ENCODE measurements around the gene ZDHHC6. TPM values are rescaled to one million over a fixed set of nuclear protein-coding genes. Genes with fewer than 3 reads are reported as not detected.
"Not testable (repeated sequence)": the region's sequence is repeated elsewhere in the genome, so short reads cannot be mapped to it uniquely, and the experiment has no call there.

Gene ZDHHC6, protein sequence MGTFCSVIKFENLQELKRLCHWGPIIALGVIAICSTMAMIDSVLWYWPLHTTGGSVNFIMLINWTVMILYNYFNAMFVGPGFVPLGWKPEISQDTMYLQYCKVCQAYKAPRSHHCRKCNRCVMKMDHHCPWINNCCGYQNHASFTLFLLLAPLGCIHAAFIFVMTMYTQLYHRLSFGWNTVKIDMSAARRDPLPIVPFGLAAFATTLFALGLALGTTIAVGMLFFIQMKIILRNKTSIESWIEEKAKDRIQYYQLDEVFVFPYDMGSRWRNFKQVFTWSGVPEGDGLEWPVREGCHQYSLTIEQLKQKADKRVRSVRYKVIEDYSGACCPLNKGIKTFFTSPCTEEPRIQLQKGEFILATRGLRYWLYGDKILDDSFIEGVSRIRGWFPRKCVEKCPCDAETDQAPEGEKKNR
- polyA plus RNA-seq (ENCODE audit: insufficient read length in 4 of 4) = 10 to 100 TPM; 53.6 to 86.5 (median 72.0) TPM

DNA sequence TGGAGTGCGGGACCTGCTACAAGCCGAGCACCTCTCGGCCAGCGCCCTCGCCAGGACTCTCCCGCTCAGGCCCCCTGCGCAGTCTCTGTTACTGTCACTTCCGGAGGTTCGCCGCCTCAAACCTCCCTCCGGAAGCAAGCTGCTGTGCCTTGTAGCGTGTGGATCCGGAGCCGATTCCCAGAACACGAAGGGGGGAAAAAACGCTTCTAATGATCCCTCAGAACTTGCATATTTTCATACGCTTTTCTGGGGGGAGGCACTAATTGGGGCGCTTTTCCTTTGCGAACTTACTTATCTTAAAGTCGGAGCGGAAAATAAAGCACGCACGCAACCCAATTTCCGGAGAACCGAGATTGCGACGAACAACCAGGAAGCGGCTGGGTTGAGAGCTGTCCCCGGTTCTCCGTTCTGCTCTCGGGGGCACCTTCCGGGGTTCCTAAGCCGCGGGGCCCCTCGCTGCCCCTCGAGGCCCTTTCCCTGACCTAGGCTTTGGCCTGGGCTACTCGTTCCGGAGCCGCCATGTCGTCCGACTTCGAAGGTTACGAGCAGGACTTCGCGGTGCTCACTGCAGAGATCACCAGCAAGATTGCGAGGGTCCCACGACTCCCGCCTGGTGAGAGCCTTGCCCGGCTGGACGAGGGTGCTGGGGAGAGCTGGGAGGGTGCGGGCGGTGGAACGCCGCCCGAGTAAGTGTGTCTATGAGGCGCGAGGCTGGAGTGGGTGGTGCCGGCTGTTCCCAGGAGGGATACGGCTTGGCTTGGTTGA is at the start of gene ZDHHC6, which contains the start of gene VTI1A:
Gene ZDHHC6 (minus strand): TSS at position 60 of the 765 bp plus-strand sequence. CDS start 1,478 bp downstream, outside the sequence.
Gene VTI1A (plus strand): TSS at position 361 of the 765 bp plus-strand sequence. CDS start 159 bp downstream, at position 520.
- peak; percentile 77 to 95 (median 78) for DNase-seq (ENCODE audit: low read depth in 4 of 4, low spot score in 2 of 4)

DNA sequence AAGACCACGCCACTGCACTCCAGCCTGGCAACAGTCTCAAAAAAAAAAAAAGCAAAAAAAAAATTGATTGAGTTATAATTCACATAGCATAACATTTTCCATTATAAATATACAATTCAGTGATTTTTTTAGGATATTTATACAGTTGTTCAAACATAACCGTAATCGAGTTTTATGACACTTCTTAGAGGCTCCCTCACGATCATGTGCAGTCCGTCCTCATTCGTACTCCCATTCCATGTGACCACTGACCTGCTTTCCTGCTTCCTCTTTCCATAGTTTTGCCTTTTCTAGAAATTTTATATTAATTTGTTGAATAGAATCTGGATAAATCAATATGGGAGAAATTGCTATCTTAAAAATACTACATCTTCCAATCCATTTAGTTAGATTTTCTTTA is 46.0 kb upstream of the ZDHHC6 start:
- no peak for DNase-seq (ENCODE audit: low read depth in 4 of 4, low spot score in 2 of 4)

- DNase-seq (ENCODE audit: low read depth in 4 of 4, low spot score in 2 of 4) = no peak
Measured at GRCh38 chr10:112491144-112491543, 44.4 kb upstream of the ZDHHC6 start.

- no peak for DNase-seq (ENCODE audit: low read depth in 4 of 4, low spot score in 2 of 4)
Measured at GRCh38 chr10:112490545-112490944, 43.8 kb upstream of the ZDHHC6 start.

DNA sequence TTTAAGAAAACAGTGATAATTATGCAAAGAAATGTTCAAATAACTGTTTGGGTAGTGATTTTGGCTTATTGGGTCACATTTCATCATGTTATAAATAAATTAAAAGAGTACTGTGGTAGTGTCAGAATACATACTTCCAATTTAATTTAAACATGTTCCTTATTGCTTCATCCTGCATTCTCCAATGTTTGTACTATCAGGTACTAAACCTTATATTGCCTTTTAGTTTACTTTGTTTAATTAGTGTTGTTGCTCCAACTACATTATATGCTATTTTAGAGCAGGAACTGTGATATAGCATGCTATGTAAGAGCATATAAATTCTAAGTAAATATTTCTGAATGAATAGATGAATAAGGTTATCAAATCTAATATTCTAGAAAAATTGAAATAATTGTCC is 41.2 kb upstream of the ZDHHC6 start:
- no peak for DNase-seq (ENCODE audit: low read depth in 4 of 4, low spot score in 2 of 4)

DNA sequence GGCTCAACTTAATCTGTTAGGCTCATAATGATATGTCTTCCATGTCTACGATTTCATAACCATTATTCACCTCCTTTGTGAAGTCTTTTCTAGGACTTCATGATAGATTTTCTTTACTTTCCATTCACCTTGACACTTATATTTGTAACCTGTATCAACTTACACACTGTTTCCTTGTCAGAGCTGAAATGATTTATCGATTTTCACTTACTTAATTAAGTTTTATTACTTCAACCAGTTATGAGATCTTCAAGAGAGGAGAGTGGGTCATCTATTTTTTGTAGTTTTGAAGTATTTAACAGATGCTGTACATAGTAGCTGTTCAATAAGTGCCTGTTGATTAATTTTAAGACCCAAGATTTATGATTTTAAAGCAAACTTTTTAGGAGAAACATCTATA is 37.7 kb upstream of the ZDHHC6 start:
- DNase-seq (ENCODE audit: low read depth in 4 of 4, low spot score in 2 of 4) = no peak

- DNase-seq (ENCODE audit: low read depth in 4 of 4, low spot score in 2 of 4) = no peak
Measured at GRCh38 chr10:112481602-112482001, 34.9 kb upstream of the ZDHHC6 start.

GRCh38 chr10:112475575-112476218 is 29.0 kb upstream of the ZDHHC6 start:
- no peak for DNase-seq (ENCODE audit: low read depth in 4 of 4, low spot score in 2 of 4)

- peak in 2 of 4 donors; percentile 11 to 16 for DNase-seq (ENCODE audit: low read depth in 4 of 4, low spot score in 2 of 4)
Measured at GRCh38 chr10:112471878-112472487, 25.3 kb upstream of the ZDHHC6 start.

- DNase-seq (ENCODE audit: low read depth in 4 of 4, low spot score in 2 of 4) = no peak
Measured at GRCh38 chr10:112467541-112468075, 20.9 kb upstream of the ZDHHC6 start.

- no peak for DNase-seq (ENCODE audit: low read depth in 4 of 4, low spot score in 2 of 4)
Measured at GRCh38 chr10:112466802-112467201, 20.1 kb upstream of the ZDHHC6 start.

DNA sequence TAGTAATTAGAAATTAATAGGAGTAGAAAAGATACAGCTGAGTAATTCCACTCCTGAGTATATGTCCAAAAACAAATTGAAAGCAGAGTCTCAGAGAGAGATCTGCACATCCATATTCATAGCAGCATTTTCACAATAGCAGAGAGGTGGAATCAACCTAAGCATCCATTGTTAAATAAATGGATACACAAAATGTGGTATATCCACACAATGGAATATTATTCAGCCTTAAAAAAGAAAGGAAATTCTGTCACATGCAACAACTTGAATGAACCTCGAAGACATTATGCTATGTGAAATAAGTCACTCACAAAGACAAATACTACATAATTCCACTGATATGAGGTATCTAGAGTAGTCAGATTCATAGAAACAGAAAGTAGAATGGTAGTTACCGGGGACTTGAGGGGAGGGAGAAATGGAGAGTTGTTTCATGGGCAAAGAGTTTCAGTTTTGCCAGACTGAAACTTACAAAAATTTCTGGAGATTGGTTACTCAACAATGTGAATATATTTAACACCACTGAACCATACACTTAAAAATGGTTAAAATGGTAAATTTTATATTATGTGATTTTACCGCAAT is 18.7 kb upstream of the ZDHHC6 start:
- DNase-seq (ENCODE audit: low read depth in 4 of 4, low spot score in 2 of 4) = no peak

DNA sequence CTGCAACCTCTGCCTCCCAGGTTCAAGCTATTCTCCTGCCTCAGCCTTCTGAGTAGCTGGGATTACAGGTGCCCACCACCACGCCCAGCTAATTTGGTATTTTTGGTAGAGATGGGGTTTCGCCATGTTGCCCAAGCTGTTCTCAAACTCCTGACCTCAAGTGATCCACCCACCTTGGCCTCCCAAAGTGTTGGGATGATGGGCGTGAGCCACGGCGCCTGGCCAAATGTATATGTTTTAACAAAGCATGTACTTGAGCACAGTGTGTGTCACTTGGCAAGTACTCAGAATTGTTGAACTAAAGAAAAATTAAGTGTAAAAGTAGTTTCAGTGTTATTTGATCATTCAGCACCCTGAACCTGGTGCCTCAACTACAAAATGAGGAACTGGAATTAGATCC is 17.4 kb upstream of the ZDHHC6 start:
- DNase-seq (ENCODE audit: low read depth in 4 of 4, low spot score in 2 of 4) = not testable (repeated sequence)

DNA sequence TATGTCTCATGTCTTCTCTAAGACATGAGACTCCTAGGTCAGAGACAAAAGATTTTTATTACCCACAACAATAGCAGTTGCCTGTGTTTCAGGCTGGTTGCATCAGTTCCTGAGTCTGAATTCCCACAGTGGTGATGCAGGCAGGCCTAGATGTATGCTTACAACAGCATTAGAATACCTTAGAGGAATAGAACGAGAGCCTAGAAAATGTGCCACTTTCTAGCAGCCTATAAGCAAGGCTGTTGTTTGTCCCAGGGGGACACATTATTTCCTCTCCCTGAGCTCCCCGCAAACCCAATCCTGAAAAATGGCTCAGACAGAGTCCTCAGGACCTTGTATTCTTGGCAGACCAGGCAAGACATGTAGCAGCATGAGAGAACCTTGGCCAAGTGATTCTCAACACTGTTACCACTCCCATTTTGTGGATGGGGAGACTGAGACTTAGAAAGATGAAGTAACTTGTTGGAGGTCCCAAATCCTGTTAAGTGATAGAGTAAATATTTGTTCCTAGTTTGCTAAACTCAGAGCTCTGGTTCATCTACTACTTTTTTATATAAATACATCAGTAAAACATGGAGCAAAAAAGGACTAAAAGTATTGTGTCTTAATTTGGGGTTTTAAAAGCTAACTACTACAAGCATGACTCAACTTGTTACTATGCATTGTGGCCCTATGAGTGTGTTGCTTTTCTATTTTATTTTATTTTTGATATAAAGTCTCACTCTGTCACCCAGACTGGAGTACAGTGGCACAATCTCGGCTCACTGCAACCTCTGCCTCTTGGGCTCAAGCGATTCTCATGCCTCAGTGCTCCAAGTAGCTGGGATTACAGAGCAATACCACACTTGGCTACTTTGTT is 14.5 kb upstream of the ZDHHC6 start:
- DNase-seq (ENCODE audit: low read depth in 4 of 4, low spot score in 2 of 4) = no peak

DNA sequence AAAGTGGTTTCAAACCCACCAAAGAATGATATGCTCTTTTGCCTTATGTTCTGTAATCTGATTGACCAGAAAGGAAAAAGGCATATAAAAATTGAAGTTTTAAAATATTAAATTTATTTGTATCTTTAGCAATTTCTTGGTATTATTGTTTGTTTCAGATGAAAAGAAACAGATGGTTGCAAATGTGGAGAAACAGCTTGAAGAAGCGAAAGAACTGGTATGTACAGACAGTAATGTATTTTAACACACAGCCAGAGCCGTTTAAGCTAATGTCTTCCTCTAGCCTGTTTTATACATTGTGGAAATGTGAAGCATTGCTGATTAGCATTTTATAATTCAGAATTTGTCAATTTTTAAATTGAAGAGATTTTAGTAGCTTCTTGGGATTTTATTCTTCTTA is 13.7 kb upstream of the ZDHHC6 start:
- DNase-seq (ENCODE audit: low read depth in 4 of 4, low spot score in 2 of 4) = no peak

GRCh38 chr10:112456533-112456932 is 9.8 kb upstream of the ZDHHC6 start:
- DNase-seq (ENCODE audit: low read depth in 4 of 4, low spot score in 2 of 4) = no peak

- no peak for DNase-seq (ENCODE audit: low read depth in 4 of 4, low spot score in 2 of 4)
Measured at GRCh38 chr10:112454910-112455779, 8.4 kb upstream of the ZDHHC6 start.

DNA sequence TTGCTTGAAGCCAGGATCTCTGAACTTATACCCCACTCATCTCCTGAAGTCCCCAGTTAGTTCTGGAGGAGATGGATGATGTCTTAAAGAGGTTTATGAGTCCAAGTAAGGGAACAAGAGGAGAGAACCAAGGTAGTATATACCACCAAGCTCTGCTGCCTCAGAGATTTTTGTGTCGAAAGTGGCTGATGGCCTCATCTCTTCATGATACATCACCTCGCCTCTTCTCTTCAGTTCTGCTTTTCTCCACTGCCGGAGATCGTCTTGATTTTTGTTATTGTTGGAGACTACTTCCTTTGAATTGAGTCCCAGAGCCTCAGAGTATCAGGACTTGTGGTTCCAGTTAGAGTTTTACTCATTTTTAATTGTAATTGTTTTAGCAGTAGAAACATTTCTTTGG is 2.2 kb upstream of the ZDHHC6 start:
- no peak for DNase-seq (ENCODE audit: low read depth in 4 of 4, low spot score in 2 of 4)

All from left renal cortex interstitium (tissue), 4 donors.